ENCODE measurements around the gene CTTN.

CTTN gene

DNA sequence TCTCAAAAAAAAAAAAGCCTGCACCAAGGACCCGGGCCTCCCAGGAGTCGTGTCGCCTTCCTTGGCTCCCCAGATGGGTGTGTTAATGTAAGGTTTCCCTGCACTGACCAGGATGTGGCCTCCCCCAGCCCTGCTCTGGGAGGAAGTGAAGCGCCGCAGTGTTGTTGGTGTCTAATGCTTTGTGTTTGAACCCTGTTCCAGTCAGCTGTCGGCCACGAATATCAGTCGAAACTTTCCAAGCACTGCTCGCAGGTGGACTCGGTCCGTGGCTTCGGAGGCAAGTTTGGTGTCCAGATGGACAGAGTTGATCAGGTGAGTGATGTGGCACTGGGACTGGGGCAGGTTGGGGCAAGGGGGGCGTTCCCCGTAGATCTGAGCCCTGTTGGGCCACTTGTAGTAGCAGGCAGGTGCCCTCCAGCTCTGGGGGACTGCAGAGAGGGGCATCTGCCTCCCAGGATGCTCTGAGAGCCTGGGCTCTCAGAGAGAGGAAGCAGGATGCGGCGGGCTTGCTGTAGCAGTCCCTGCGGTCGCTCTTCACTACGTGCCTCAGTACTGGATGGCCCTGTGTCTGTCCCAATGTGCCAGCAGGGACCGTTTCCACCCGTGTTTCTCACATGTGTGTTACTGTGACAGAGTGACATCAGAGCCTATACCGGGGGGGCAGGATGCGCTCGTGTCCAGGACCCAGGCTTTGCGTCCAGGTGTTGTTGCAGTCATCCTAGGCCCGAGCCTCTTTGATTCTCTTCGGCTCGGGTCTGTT, 16.2 kb downstream of the CTTN start:
- no peak overlapping the region for H3K4ac ChIP-seq (ENCODE audit: low read depth in 1 of 2, low read length in 2 of 2)
- H3K4me2 ChIP-seq (ENCODE audit: low read length, poor library complexity, severe bottlenecking): no peak overlapping the region
- H2BK5ac ChIP-seq (ENCODE audit: low read depth, low read length, poor library complexity, severe bottlenecking): peak overlapping the region; percentile 21
- no peak overlapping the region for H2BK15ac ChIP-seq (ENCODE audit: low read depth, poor library complexity, severe bottlenecking)
- peaks cover 35% of the 10 kb centered on the region for H3K4me1 ChIP-seq (ENCODE audit: control insufficient read depth, insufficient read depth, low read depth, low read length)
- H2AK5ac ChIP-seq (ENCODE audit: low read length, severe bottlenecking): peak overlapping the region; percentile 84
- H4K8ac ChIP-seq (ENCODE audit: low read length): no peak overlapping the region
- no peaks in the 10 kb centered on the region for H3K27me3 ChIP-seq (ENCODE audit: control insufficient read depth in 1 of 2, insufficient read depth in 1 of 2, low read length in 2 of 2)
- H2AFZ ChIP-seq (ENCODE audit: low read depth, low read length): no peak overlapping the region
- peaks cover 80 to 94% of the 10 kb centered on the region in 2 experiments for H3K36me3 ChIP-seq (ENCODE audit: control insufficient read depth in 1 of 2, insufficient read depth in 2 of 2, low read depth in 1 of 2, low read length in 2 of 2)
- no peak overlapping the region for H3K4me3 ChIP-seq (ENCODE audit: insufficient read depth in 1 of 2, low read depth in 1 of 2, low read length in 2 of 2)
- no peak overlapping the region for H3K18ac ChIP-seq (ENCODE audit: low read depth in 1 of 2, low read length in 2 of 2)
- H3K23ac ChIP-seq (ENCODE audit: low read length in 2 of 2): no peak overlapping the region
- peaks cover 38% of the 10 kb centered on the region for H3K79me1 ChIP-seq (replicated peaks; ENCODE audit: low read length, poor library complexity, severe bottlenecking)
- H3K9me3 ChIP-seq (ENCODE audit: control insufficient read depth, low read length): no peaks in the 10 kb centered on the region
- 94% methylated on average over 28 of the region's 28 CpGs for WGBS
- H2BK12ac ChIP-seq (ENCODE audit: low read length in 2 of 2): no peak overlapping the region
- peak overlapping the region; percentile 89 for H3K27ac ChIP-seq (ENCODE audit: low read length, poor library complexity, severe bottlenecking)
- H4K91ac ChIP-seq (ENCODE audit: low read length): no peak overlapping the region
- no peak for DNase-seq
- H3K9ac ChIP-seq (ENCODE audit: low read length): peak overlapping the region; percentile 68
- H2BK120ac ChIP-seq (ENCODE audit: low read depth, low read length): no peak overlapping the region
- no peak overlapping the region for H3K14ac ChIP-seq (ENCODE audit: low read length in 2 of 2)

DNA sequence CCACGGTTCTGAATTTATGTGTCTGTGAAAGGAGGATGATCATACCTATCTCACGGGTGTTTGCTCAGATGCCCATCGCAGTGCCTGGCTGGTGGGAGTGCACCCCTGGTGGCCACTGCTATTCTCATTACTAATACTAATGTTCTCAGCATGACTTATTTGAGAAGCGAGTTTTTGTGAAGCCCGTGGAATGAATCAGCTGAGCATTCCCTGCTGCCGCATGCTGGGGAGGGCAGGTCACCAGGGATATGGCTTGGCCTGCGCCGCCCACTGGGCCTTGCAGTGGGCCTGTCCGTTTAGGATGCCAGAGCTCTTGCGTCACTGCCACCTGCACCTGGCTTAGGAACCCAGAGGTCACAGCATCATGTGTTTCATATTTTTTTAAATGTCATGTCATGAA, 16.9 kb downstream of the CTTN start:
- Histone ChIP-seq H3K14ac (ENCODE audit: low read length in 2 of 2) (no peak overlapping the region), H2BK5ac (ENCODE audit: low read depth, low read length, poor library complexity, severe bottlenecking) (no peak overlapping the region), H3K9ac (ENCODE audit: low read length) (peak overlapping the region; percentile 68), H3K36me3 (ENCODE audit: control insufficient read depth in 1 of 2, insufficient read depth in 2 of 2, low read depth in 1 of 2, low read length in 2 of 2) (peaks cover 79 to 94% of the 10 kb centered on the region in 2 experiments), H3K27ac (ENCODE audit: low read length, poor library complexity, severe bottlenecking) (peak overlapping the region; percentile 96), H3K9me3 (ENCODE audit: control insufficient read depth, low read length) (no peaks in the 10 kb centered on the region), H4K8ac (ENCODE audit: low read length) (peak overlapping the region; percentile 67), H3K18ac (ENCODE audit: low read depth in 1 of 2, low read length in 2 of 2) (no peak overlapping the region), H3K4me3 (ENCODE audit: insufficient read depth in 1 of 2, low read depth in 1 of 2, low read length in 2 of 2) (no peak overlapping the region), H2BK15ac (ENCODE audit: low read depth, poor library complexity, severe bottlenecking) (no peak overlapping the region), H3K4me1 (ENCODE audit: control insufficient read depth, insufficient read depth, low read depth, low read length) (peaks cover 37% of the 10 kb centered on the region), H2AK5ac (ENCODE audit: low read length, severe bottlenecking) (no peak overlapping the region), H3K79me1 (replicated peaks; ENCODE audit: low read length, poor library complexity, severe bottlenecking) (peaks cover 32% of the 10 kb centered on the region), H4K91ac (ENCODE audit: low read length) (no peak overlapping the region), H2BK12ac (ENCODE audit: low read length in 2 of 2) (no peak overlapping the region), H3K4me2 (ENCODE audit: low read length, poor library complexity, severe bottlenecking) (no peak overlapping the region), H3K27me3 (ENCODE audit: control insufficient read depth in 1 of 2, insufficient read depth in 1 of 2, low read length in 2 of 2) (no peaks in the 10 kb centered on the region), H2AFZ (ENCODE audit: low read depth, low read length) (no peak overlapping the region), H2BK120ac (ENCODE audit: low read depth, low read length) (no peak overlapping the region), H3K4ac (ENCODE audit: low read depth in 1 of 2, low read length in 2 of 2) (no peak overlapping the region), H3K23ac (ENCODE audit: low read length in 2 of 2) (no peak overlapping the region)
- DNase-seq: peak; percentile 18
- 90% methylated on average over 10 of the region's 10 CpGs for WGBS

DNA sequence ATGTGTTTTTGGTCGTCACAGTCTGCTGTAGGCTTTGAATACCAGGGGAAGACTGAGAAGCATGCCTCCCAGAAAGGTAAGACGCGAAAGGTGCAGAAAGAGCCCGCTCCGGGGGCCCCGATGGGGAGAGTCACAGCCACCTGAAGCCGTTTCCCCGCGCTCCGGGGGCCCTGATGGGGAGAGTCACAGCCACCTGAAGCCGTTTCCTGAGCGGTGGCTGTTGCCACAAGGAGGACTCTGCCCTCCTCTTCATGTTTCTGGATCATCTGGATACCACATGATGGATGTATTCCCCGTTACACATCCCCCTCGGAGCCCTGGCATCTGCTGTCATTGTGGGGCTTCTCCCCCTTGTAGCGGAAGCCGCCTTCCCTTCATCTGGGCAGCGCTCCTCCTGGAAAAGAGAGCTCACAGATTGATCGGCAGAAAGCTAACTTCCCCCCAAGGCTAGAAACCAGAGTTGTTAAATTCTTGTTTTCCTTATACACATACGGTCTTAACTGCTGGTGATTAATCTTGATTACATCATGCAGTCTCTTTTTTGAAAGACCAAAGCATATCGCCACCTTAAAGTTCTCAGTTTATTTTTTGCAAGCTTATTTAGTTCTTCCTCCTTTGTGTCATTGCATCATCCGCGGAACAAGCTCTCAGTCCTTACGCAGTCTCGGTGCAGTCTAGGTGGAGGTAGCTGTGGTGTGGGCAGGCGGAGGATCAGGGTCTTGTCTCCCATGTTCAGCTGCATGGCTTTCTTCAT, 17.5 kb downstream of the CTTN start:
- H2BK12ac ChIP-seq (ENCODE audit: low read length in 2 of 2): no peak overlapping the region
- no peak overlapping the region for H2AFZ ChIP-seq (ENCODE audit: low read depth, low read length)

DNA sequence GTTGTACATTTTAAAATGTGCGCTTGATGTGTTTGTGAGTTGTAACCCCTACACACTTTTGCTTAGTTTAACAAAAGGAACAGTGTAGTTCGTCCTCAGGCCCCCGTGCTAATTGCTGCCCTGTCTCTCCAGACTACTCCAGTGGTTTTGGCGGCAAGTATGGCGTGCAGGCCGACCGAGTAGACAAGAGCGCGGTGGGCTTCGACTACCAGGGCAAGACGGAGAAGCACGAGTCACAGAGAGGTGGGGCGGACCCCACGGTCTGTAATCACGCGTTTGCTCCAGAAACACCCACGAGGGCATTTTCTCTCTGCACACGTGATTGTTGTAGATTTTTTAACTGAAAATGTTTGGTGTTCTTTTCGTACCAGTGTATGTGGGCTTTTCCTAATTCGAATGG, 18.6 kb downstream of the CTTN start:
- no peak overlapping the region for H3K18ac ChIP-seq (ENCODE audit: low read depth in 1 of 2, low read length in 2 of 2)
- H3K4ac ChIP-seq (ENCODE audit: low read depth in 1 of 2, low read length in 2 of 2): no peak overlapping the region
- DNase-seq: no peak
- peaks cover 46% of the 10 kb centered on the region for H3K4me1 ChIP-seq (ENCODE audit: control insufficient read depth, insufficient read depth, low read depth, low read length)
- no peak overlapping the region for H3K4me3 ChIP-seq (ENCODE audit: insufficient read depth in 1 of 2, low read depth in 1 of 2, low read length in 2 of 2)
- no peak overlapping the region for H2BK120ac ChIP-seq (ENCODE audit: low read depth, low read length)
- H2BK12ac ChIP-seq (ENCODE audit: low read length in 2 of 2): no peak overlapping the region
- H2BK15ac ChIP-seq (ENCODE audit: low read depth, poor library complexity, severe bottlenecking): no peak overlapping the region
- peaks cover 77 to 94% of the 10 kb centered on the region in 2 experiments for H3K36me3 ChIP-seq (ENCODE audit: control insufficient read depth in 1 of 2, insufficient read depth in 2 of 2, low read depth in 1 of 2, low read length in 2 of 2)
- WGBS: 96% methylated on average over 20 of the region's 20 CpGs
- peak overlapping the region; percentile 96 for H3K27ac ChIP-seq (ENCODE audit: low read length, poor library complexity, severe bottlenecking)
- H3K79me1 ChIP-seq (replicated peaks; ENCODE audit: low read length, poor library complexity, severe bottlenecking): peaks cover 26% of the 10 kb centered on the region
- H2AFZ ChIP-seq (ENCODE audit: low read depth, low read length): no peak overlapping the region
- H4K8ac ChIP-seq (ENCODE audit: low read length): no peak overlapping the region
- no peak overlapping the region for H3K23ac ChIP-seq (ENCODE audit: low read length in 2 of 2)
- no peaks in the 10 kb centered on the region for H3K27me3 ChIP-seq (ENCODE audit: control insufficient read depth in 1 of 2, insufficient read depth in 1 of 2, low read length in 2 of 2)
- no peak overlapping the region for H3K9ac ChIP-seq (ENCODE audit: low read length)
- H3K14ac ChIP-seq (ENCODE audit: low read length in 2 of 2): no peak overlapping the region
- no peaks in the 10 kb centered on the region for H3K9me3 ChIP-seq (ENCODE audit: control insufficient read depth, low read length)
- peak overlapping the region; percentile 82 for H2AK5ac ChIP-seq (ENCODE audit: low read length, severe bottlenecking)
- H4K91ac ChIP-seq (ENCODE audit: low read length): no peak overlapping the region
- no peak overlapping the region for H3K4me2 ChIP-seq (ENCODE audit: low read length, poor library complexity, severe bottlenecking)
- H2BK5ac ChIP-seq (ENCODE audit: low read depth, low read length, poor library complexity, severe bottlenecking): no peak overlapping the region

More for the DNA sequence above, 17.5 kb downstream of the CTTN start:
- Histone ChIP-seq H4K8ac (ENCODE audit: low read length) (no peak overlapping the region), H3K23ac (ENCODE audit: low read length in 2 of 2) (no peak overlapping the region), H3K9ac (ENCODE audit: low read length) (peak overlapping the region; percentile 32), H4K91ac (ENCODE audit: low read length) (no peak overlapping the region), H3K14ac (ENCODE audit: low read length in 2 of 2) (no peak overlapping the region), H3K4me1 (ENCODE audit: control insufficient read depth, insufficient read depth, low read depth, low read length) (peaks cover 40% of the 10 kb centered on the region), H3K18ac (ENCODE audit: low read depth in 1 of 2, low read length in 2 of 2) (no peak overlapping the region), H2AK5ac (ENCODE audit: low read length, severe bottlenecking) (peak overlapping the region; percentile 83), H2BK15ac (ENCODE audit: low read depth, poor library complexity, severe bottlenecking) (no peak overlapping the region), H3K79me1 (replicated peaks; ENCODE audit: low read length, poor library complexity, severe bottlenecking) (peaks cover 27% of the 10 kb centered on the region), H3K36me3 (ENCODE audit: control insufficient read depth in 1 of 2, insufficient read depth in 2 of 2, low read depth in 1 of 2, low read length in 2 of 2) (peaks cover 78 to 94% of the 10 kb centered on the region in 2 experiments), H3K27ac (ENCODE audit: low read length, poor library complexity, severe bottlenecking) (peak overlapping the region; percentile 96), H2BK120ac (ENCODE audit: low read depth, low read length) (no peak overlapping the region), H3K27me3 (ENCODE audit: control insufficient read depth in 1 of 2, insufficient read depth in 1 of 2, low read length in 2 of 2) (no peaks in the 10 kb centered on the region), H3K9me3 (ENCODE audit: control insufficient read depth, low read length) (no peaks in the 10 kb centered on the region), H2BK5ac (ENCODE audit: low read depth, low read length, poor library complexity, severe bottlenecking) (peak overlapping the region; percentile 90), H3K4me3 (ENCODE audit: insufficient read depth in 1 of 2, low read depth in 1 of 2, low read length in 2 of 2) (no peak overlapping the region), H3K4ac (ENCODE audit: low read depth in 1 of 2, low read length in 2 of 2) (no peak overlapping the region), H3K4me2 (ENCODE audit: low read length, poor library complexity, severe bottlenecking) (peak overlapping the region; percentile 20)
- no peak for DNase-seq
- 96% methylated on average over 25 of the region's 25 CpGs for WGBS

Data from mesenchymal stem cell (in vitro differentiated cells and primary cell).